Vagina (tissue), 2 donors: ENCODE results near the gene STYK1.

ENCODE experiments used
- POLR2AphosphoS5 ChIP-seq, 2 donors: sonication (generic); formaldehyde crosslinking; IDR thresholded peaks; one replicate each; pipeline ENCODE4 v1.9.0; 2017; ENCODE audit warnings: antibody characterized with exemption in 2 of 2, mild to moderate bottlenecking in 2 of 2, low read depth in 1 of 2; ENCODE audit not compliant: insufficient read depth in 1 of 2
- TF ChIP-seq, protein P1 (sequence below), 3 experiments: fragments of 450-650 bp in 2 of 3; fragments of 200-600 bp in 1 of 3; sonication (generic) in 1 of 3; IDR thresholded peaks; one replicate each; pipeline ENCODE4 v1.5.1; 2017 to 2019; ENCODE audit warnings: antibody characterized with exemption in 3 of 3, mild to moderate bottlenecking in 2 of 3, moderate library complexity in 2 of 3

DNA sequence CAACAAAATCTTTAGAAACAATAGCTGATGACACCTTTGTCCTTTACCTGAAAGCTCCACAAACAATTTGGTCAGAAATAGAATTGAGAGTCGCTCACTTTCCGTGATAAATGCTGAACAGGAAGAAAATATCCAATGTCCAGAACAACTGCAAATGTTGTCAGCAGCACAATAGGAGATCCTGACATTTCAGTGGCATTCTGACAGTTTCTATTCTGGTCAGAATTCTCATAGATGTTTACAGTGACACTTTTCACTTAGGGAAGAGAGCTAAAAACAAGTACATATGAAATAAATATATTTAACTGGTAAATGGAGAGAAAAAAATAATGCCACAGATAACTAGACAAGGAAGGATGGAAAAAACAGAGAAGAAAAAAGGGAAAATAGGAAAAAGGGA is 99.5 kb downstream of the STYK1 start:
- no peak for TF ChIP-seq POLR2AphosphoS5 (IDR thresholded peaks at IDR 0.05; ENCODE audit: insufficient read depth in 1 of 2, low read depth in 1 of 2)
- TF ChIP-seq, protein P1, sequence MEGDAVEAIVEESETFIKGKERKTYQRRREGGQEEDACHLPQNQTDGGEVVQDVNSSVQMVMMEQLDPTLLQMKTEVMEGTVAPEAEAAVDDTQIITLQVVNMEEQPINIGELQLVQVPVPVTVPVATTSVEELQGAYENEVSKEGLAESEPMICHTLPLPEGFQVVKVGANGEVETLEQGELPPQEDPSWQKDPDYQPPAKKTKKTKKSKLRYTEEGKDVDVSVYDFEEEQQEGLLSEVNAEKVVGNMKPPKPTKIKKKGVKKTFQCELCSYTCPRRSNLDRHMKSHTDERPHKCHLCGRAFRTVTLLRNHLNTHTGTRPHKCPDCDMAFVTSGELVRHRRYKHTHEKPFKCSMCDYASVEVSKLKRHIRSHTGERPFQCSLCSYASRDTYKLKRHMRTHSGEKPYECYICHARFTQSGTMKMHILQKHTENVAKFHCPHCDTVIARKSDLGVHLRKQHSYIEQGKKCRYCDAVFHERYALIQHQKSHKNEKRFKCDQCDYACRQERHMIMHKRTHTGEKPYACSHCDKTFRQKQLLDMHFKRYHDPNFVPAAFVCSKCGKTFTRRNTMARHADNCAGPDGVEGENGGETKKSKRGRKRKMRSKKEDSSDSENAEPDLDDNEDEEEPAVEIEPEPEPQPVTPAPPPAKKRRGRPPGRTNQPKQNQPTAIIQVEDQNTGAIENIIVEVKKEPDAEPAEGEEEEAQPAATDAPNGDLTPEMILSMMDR (IDR thresholded peaks at IDR 0.05): no peak
